ENCODE results near the gene METTL16.
"Not testable (repeated sequence)": the region's sequence is repeated elsewhere in the genome, so short reads cannot be mapped to it uniquely, and the experiment has no call there.

METTL16 gene, protein sequence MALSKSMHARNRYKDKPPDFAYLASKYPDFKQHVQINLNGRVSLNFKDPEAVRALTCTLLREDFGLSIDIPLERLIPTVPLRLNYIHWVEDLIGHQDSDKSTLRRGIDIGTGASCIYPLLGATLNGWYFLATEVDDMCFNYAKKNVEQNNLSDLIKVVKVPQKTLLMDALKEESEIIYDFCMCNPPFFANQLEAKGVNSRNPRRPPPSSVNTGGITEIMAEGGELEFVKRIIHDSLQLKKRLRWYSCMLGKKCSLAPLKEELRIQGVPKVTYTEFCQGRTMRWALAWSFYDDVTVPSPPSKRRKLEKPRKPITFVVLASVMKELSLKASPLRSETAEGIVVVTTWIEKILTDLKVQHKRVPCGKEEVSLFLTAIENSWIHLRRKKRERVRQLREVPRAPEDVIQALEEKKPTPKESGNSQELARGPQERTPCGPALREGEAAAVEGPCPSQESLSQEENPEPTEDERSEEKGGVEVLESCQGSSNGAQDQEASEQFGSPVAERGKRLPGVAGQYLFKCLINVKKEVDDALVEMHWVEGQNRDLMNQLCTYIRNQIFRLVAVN

DNA sequence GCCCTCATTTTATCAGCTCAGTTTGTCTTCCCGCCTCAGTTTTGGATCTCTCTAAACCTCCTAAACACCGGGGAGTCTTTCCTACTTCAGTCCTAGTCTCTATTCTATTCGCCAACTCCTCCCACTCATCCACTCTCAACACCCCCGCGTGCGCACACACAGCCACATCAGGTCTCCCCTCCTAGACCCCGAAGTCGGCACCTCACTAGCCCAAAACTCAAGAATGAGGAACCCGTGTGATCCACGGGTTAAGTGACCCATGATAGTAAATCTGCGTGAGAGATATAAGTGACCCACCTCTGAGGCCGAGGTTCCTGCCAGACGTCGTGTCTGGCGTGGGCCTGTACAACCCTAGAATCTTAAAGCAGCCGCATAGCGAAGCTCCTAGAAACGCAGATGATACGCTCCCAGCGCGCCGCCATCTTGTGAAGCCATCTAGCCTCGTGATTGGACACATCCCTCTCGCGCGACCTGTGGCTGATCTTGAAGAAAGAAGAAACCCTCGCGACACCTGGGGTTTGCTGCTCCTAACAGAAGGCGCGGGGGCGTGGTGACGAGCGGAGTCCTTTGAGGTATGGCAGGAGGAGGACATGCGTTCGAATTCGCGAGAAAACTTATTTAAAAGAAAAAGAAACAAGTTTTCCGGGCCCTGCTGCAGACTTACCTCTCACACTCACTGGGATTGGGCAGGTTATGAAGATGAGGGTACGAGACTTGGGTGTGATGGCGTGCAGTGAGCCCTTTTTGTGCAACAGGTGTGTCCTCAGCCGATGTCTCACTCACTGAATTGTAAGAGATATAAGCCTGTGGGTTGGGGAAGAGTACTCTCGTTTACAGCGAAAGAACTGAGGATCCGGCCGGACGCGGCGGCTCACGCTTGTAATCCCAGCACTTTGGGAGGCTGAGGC lies at the start of gene METTL16:
METTL16 (minus strand) TSS at position 427 of the 908 bp plus-strand sequence. CDS start 9,557 bp downstream, outside the sequence.
- TF ChIP-seq, protein P1, sequence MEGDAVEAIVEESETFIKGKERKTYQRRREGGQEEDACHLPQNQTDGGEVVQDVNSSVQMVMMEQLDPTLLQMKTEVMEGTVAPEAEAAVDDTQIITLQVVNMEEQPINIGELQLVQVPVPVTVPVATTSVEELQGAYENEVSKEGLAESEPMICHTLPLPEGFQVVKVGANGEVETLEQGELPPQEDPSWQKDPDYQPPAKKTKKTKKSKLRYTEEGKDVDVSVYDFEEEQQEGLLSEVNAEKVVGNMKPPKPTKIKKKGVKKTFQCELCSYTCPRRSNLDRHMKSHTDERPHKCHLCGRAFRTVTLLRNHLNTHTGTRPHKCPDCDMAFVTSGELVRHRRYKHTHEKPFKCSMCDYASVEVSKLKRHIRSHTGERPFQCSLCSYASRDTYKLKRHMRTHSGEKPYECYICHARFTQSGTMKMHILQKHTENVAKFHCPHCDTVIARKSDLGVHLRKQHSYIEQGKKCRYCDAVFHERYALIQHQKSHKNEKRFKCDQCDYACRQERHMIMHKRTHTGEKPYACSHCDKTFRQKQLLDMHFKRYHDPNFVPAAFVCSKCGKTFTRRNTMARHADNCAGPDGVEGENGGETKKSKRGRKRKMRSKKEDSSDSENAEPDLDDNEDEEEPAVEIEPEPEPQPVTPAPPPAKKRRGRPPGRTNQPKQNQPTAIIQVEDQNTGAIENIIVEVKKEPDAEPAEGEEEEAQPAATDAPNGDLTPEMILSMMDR (IDR thresholded peaks at IDR 0.05; ENCODE audit: low read depth, low read length, missing control alignments): no peak

DNA sequence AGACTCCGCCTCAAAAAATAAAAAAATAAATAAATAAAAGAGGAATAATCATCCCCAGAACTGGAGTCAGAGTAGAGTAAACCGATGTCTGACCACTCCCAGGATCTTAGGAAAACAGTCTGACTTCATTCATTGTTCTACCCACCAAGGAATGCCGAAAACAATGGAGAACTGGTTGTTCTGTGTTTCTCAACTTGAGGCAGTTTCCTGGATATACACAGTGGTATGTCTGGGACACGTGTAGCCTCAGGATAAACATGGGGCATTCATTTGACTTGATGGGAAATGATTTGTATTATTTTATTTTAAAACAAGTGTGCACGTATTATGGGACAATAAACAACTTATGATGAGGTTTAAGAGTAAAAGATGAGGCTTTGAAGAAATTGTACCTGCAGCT lies 49.0 kb upstream of the METTL16 start:
- DNase-seq (ENCODE audit: low read depth): no peak
- TF ChIP-seq, protein P1 (IDR thresholded peaks at IDR 0.05; ENCODE audit: low read depth, low read length, missing control alignments): no peak
- H3K4me3 ChIP-seq (ENCODE audit: low read depth, low read length): no peak overlapping the region

More for the DNA sequence above, at the start of gene METTL16:
- peak; percentile 98 for DNase-seq (ENCODE audit: low read depth)
- peak within 1 kb of the TSS; percentile 91 for H3K4me3 ChIP-seq (ENCODE audit: low read depth, low read length)

DNA sequence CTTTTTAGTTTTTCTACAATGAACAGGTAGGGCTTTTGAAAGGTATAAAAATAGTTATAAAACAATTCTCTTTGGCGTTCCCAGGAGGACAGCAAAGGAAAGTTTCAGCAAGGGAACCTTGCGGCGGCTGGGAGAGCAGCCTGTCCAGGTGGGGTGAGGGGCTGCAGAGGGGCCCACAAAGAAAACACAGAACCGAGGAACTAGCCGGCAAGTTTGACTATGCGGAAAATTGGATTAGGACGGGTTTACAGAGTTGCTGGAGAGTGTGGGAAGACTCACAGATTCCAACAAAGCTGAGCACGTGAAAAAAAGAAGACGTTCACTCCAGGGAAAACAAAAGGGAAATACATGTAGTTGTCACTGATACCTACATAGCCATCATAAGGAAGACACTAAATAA lies 40.2 kb upstream of the METTL16 start:
- TF ChIP-seq, protein P1 (IDR thresholded peaks at IDR 0.05; ENCODE audit: low read depth, low read length, missing control alignments): no peak
- DNase-seq (ENCODE audit: low read depth): no peak

DNA sequence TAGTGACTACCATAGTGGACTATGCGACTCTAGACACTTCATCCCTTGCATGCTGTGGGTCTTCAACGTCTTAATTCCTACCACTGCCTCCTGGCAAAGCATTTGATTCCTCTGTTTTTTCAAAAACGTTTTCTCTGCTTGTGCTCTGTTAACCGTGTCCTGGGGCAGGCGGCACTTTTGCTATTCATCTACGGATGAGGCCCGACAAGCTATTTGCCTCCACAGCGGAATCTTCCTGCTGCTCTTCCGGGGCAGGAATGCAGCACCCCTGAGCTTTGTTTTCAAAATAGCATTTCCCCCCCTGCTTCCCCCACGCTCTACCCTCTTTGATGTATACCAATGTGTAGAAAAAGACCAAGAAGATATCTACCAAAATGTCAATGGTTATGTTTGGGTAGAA lies 39.8 kb upstream of the METTL16 start:
- TF ChIP-seq, protein P1 (IDR thresholded peaks at IDR 0.05; ENCODE audit: low read depth, low read length, missing control alignments): no peak
- no peak for DNase-seq (ENCODE audit: low read depth)
- no peak overlapping the region for H3K4me3 ChIP-seq (ENCODE audit: low read depth, low read length)

More for the DNA sequence above, 40.2 kb upstream of the METTL16 start:
- no peak overlapping the region for H3K4me3 ChIP-seq (ENCODE audit: low read depth, low read length)

DNA sequence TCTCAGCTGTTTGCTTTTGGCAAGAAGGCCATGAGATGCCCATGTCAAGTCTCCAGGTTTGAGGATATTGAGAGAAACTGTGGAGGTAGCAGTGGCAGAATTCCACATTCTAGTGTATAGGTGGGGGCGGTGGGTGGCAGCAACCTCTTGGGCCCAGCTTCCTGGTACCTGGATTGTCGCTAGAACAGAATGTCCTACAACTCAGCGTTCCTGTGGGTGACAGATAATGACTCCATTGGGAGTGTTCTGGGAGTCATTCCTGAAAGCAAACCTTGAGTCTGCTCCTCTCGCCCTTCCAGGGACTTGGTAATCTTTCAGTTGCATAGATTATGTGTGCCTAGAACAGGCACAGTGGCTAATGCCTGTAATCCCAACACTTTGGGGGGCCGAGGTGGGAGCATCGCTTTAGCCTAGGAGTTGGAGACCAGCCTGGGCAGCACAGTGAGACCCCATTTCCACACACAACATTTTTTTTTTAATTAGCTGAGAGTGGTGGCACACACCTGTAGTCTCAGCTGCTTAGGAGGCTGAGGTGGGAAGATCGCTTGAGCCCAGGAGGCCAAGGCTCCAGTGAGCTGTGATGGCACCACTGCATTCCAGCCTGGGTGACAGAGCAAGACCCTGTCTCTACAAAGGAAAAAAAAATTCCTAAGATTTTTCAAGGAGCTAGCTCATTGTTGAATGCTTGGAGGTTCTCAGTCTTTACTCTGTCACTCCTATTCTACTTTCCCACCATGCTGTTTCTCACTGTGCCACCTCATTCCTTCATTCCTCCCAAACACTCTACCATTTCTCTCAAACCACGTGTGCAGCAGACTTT lies 37.9 kb upstream of the METTL16 start:
- no peak for DNase-seq (ENCODE audit: low read depth)
- TF ChIP-seq, protein P1 (IDR thresholded peaks at IDR 0.05; ENCODE audit: low read depth, low read length, missing control alignments): no peak
- H3K4me3 ChIP-seq (ENCODE audit: low read depth, low read length): no peak overlapping the region

DNA sequence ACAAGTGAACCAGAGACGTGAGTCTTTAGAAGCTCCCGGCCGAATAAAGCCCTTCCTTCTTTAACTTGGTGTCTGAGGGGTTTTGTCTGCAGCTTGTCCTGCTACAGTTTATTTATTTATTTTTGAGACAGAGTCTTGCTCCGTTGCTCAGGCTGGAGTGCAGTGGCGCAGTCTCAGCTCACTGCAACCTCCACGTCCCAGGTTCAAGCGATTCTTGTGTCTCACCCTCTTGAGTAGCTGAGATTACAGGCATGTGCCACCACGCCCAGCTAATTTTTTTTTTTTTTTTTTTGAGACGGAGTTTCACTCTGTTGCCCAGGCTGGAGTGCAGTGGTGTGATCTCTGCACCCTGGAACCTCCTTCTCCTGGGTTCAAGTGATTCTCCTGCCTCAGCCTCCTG lies 36.3 kb upstream of the METTL16 start:
- H3K4me3 ChIP-seq (ENCODE audit: low read depth, low read length); DNase-seq (ENCODE audit: low read depth): not testable (repeated sequence)

All from GM12864 (cell line).